Measurements from ENCODE around the gene B3GNT9.

The B3GNT9 gene

DNA sequence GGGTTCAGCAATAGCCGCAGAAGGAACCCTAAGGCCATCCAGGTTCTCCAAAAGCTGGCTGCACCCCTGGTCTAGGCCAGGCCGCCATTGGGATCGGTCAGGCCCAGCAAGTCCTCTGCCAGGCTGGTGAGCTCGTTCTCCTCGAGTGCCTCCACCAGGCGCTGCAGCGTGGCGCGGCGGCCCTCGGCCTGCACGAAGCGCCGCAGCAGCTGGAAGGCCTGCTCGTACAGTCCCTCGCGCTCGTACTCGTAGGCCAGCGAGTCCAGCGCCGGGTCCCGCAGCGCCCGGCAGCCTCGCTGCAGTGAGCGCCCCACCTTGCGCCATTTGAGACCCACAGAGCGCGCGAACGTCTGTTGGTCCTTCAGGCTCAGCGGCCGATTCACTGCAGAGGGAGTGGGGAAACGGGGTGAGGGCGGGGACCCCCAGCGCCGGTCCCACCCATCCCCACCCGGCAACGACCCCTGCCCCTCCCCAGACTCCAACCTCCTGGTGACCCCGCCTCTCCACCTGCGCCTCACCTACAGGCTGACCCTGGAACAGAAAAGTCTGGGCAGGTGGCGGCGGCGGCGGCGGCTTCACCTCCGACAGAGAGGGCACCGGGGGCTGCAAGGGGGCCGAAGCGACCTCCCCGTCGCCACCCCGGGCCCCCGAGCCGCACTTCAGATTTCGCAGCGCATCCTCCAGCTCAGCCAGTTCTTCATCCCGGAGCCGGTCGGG lies 3.9 kb upstream of the B3GNT9 start:
- peaks cover 14% of the 10 kb centered on the region for H3K4me1 ChIP-seq (ENCODE audit: insufficient read depth, low read length, poor library complexity, severe bottlenecking)
- H3K4me3 ChIP-seq (ENCODE audit: low read length, poor library complexity, severe bottlenecking), result no peak overlapping the region
- no peaks in the 10 kb centered on the region for H3K9me3 ChIP-seq (ENCODE audit: insufficient read depth, low read depth, low read length)
- no peak overlapping the region for H2AFZ ChIP-seq (ENCODE audit: low read length)
- H3K9me2 ChIP-seq (replicated peaks; ENCODE audit: low read depth, low read length), result no peaks in the 10 kb centered on the region
- no peaks in the 10 kb centered on the region for H3K27me3 ChIP-seq (ENCODE audit: insufficient read depth, low read length, poor library complexity, severe bottlenecking)
- TF ChIP-seq CTCF (conservative IDR thresholded peaks at IDR 0.05; ENCODE audit: low read length), result no peak
- no peak for TF ChIP-seq EZH2phosphoT487 (IDR thresholded peaks at IDR 0.05; ENCODE audit: borderline replicate concordance)
- no peaks in the 10 kb centered on the region for H3F3A ChIP-seq (ENCODE audit: low read depth)
- H3K4me2 ChIP-seq (ENCODE audit: low read depth, low read length, poor library complexity, severe bottlenecking), result peak overlapping the region; percentile 52
- no peaks in the 10 kb centered on the region for H3K36me3 ChIP-seq (ENCODE audit: insufficient read depth, low read length)
- H3K79me2 ChIP-seq (ENCODE audit: insufficient read depth, low read length), result peaks cover 5% of the 10 kb centered on the region; the same call in 1 of the 2 replicates
- no peak overlapping the region for H3K9ac ChIP-seq (ENCODE audit: low read depth, low read length, poor library complexity, severe bottlenecking)
- peaks cover 6% of the 10 kb centered on the region for H4K20me1 ChIP-seq (ENCODE audit: insufficient read depth, low read length, poor library complexity, severe bottlenecking)

- H3K4me1 ChIP-seq (ENCODE audit: insufficient read depth, low read length, poor library complexity, severe bottlenecking), result peaks cover 3% of the 10 kb centered on the region
- no peaks in the 10 kb centered on the region for H3K9me2 ChIP-seq (replicated peaks; ENCODE audit: low read depth, low read length)
- no peaks in the 10 kb centered on the region for H3K27me3 ChIP-seq (ENCODE audit: insufficient read depth, low read length, poor library complexity, severe bottlenecking)
- H3K4me2 ChIP-seq (ENCODE audit: low read depth, low read length, poor library complexity, severe bottlenecking), result peak overlapping the region; percentile 63
- H3F3A ChIP-seq (ENCODE audit: low read depth), result no peaks in the 10 kb centered on the region
- no peak overlapping the region for H2AFZ ChIP-seq (ENCODE audit: low read length)
- H3K9ac ChIP-seq (ENCODE audit: low read depth, low read length, poor library complexity, severe bottlenecking), result no peak overlapping the region
- H3K36me3 ChIP-seq (ENCODE audit: insufficient read depth, low read length), result peaks cover 21% of the 10 kb centered on the region; the same call in 1 of the 2 replicates
- H3K9me3 ChIP-seq (ENCODE audit: insufficient read depth, low read depth, low read length), result no peaks in the 10 kb centered on the region
- peaks cover 3% of the 10 kb centered on the region for H4K20me1 ChIP-seq (ENCODE audit: insufficient read depth, low read length, poor library complexity, severe bottlenecking)
- H3K79me2 ChIP-seq (ENCODE audit: insufficient read depth, low read length), result no peaks in the 10 kb centered on the region
- TF ChIP-seq EZH2phosphoT487 (IDR thresholded peaks at IDR 0.05; ENCODE audit: borderline replicate concordance) (no peak), CTCF (conservative IDR thresholded peaks at IDR 0.05; ENCODE audit: low read length) (no peak)
- peak overlapping the region; percentile 71 for H3K4me3 ChIP-seq (ENCODE audit: low read length, poor library complexity, severe bottlenecking)
These were observed 766 bp upstream of the B3GNT9 start for GRCh38 chr16:67151431-67152097.

DNA sequence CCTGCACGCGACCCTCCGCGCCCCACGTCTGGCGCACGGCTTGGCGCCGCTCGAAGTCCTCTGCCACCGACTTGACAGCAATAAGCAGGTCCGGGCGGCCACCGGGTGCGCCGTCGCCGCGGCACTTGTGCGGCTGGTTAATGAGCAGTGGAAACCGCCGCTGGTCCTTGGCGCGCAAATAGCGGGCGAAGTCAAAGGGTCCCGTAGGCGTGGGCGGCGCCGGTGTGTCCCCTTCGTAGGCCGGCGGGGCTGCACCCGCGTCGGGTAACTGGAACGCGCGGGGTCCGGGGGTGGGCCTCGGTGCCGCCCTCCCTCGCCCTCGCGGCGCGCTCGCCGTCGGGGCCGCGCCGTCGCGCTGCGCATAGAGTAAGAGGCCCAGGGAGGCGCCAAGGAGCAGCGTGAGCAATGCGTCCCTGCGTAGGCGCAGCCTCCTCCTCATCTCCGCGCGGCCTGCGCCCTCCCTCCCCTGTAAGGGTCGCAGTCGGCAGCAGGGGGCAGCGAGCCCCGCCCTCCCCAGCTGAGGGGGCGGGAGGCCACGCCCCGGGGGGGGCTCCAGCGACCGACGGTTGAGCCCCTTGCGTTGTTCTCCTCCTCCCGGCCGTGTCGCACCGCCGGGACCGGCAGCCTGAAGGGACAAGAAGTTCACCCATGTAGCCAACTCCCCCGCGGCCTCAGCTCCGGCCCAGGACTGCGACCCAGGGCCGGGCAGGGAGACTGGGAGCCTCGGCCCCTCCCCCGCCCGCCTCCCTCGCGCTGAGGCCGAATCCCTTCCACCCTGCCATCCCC lies 558 bp downstream of the B3GNT9 start:
- Histone ChIP-seq H3K9me2 (replicated peaks; ENCODE audit: low read depth, low read length) (no peaks in the 10 kb centered on the region), H3K9me3 (ENCODE audit: insufficient read depth, low read depth, low read length) (no peaks in the 10 kb centered on the region), H3K4me1 (ENCODE audit: insufficient read depth, low read length, poor library complexity, severe bottlenecking) (no peaks in the 10 kb centered on the region), H3K79me2 (ENCODE audit: insufficient read depth, low read length) (no peaks in the 10 kb centered on the region), H3K27me3 (ENCODE audit: insufficient read depth, low read length, poor library complexity, severe bottlenecking) (no peaks in the 10 kb centered on the region), H4K20me1 (ENCODE audit: insufficient read depth, low read length, poor library complexity, severe bottlenecking) (no peaks in the 10 kb centered on the region), H3F3A (ENCODE audit: low read depth) (no peaks in the 10 kb centered on the region), H3K4me3 (ENCODE audit: low read length, poor library complexity, severe bottlenecking) (peak overlapping the region; percentile 71), H3K9ac (ENCODE audit: low read depth, low read length, poor library complexity, severe bottlenecking) (peak overlapping the region; percentile 46), H3K4me2 (ENCODE audit: low read depth, low read length, poor library complexity, severe bottlenecking) (peak overlapping the region; percentile 63), H2AFZ (ENCODE audit: low read length) (0 out of 2 replicates have a peak overlapping the region, but pooled peaks have one; percentile 27), H3K36me3 (ENCODE audit: insufficient read depth, low read length) (peaks cover 33% of the 10 kb centered on the region; the same call in 1 of the 2 replicates)
- TF ChIP-seq CTCF (conservative IDR thresholded peaks at IDR 0.05; ENCODE audit: low read length) (no peak), EZH2phosphoT487 (IDR thresholded peaks at IDR 0.05; ENCODE audit: borderline replicate concordance) (no peak)
